ENCODE data around the gene MEI1.
A peak's percentile ranks its signal among the peaks of the same experiment; 100 is the strongest.
"Not testable (repeated sequence)": the region's sequence is repeated elsewhere in the genome, so short reads cannot be mapped to it uniquely, and the experiment has no call there.

MEI1 gene

GRCh38 chr22:41822317-41823057 is 123.2 kb downstream of the MEI1 start:
- DNase-seq, result peak; percentile 85

- no peak for DNase-seq
Measured at GRCh38 chr22:41823797-41824196, 124.5 kb downstream of the MEI1 start.

GRCh38 chr22:41825376-41825775 is 126.1 kb downstream of the MEI1 start:
- no peak for DNase-seq

- DNase-seq, result no peak
Measured at GRCh38 chr22:41826021-41826420, 126.7 kb downstream of the MEI1 start.

- DNase-seq, result no peak
Measured at GRCh38 chr22:41826430-41827383, 127.4 kb downstream of the MEI1 start.

- DNase-seq, result no peak
Measured at GRCh38 chr22:41827671-41828070, 128.4 kb downstream of the MEI1 start.

GRCh38 chr22:41828516-41828915 is 129.2 kb downstream of the MEI1 start:
- no peak for DNase-seq

GRCh38 chr22:41830174-41830573 is 130.9 kb downstream of the MEI1 start:
- DNase-seq, result peak; percentile 48

GRCh38 chr22:41831383-41831782 is 132.1 kb downstream of the MEI1 start:
- DNase-seq, result peak; percentile 43

GRCh38 chr22:41831828-41832552 is 132.7 kb downstream of the MEI1 start:
- no peak for DNase-seq

- peak; percentile 100 for DNase-seq
Measured at GRCh38 chr22:41832553-41833368, 133.5 kb downstream of the MEI1 start, which contains the start of gene SREBF2. SREBF2 (plus strand) TSS chr22:41833105; CDS start chr22:41833271, 166 bp downstream.

GRCh38 chr22:41833369-41834004 is 134.2 kb downstream of the MEI1 start:
- peak; percentile 54 for DNase-seq

GRCh38 chr22:41834005-41834944 is 135.0 kb downstream of the MEI1 start:
- peak; percentile 50 for DNase-seq

- not testable (repeated sequence) for DNase-seq
Measured at GRCh38 chr22:41835462-41835861, 136.2 kb downstream of the MEI1 start.

GRCh38 chr22:41836551-41836950 is 137.2 kb downstream of the MEI1 start:
- DNase-seq, result no peak

- DNase-seq, result no peak
Measured at GRCh38 chr22:41838842-41839618, 139.7 kb downstream of the MEI1 start.

GRCh38 chr22:41840216-41840615 is 140.9 kb downstream of the MEI1 start:
- DNase-seq, result no peak

- no peak for DNase-seq
Measured at GRCh38 chr22:41841085-41841712, 141.9 kb downstream of the MEI1 start.
